ENCODE data around the gene KLK6. TPM values are rescaled to one million over a fixed set of nuclear protein-coding genes. Genes with fewer than 3 reads are reported as not detected.
A peak's percentile ranks its signal among the peaks of the same experiment; 100 is the strongest.

Gene KLK6
- total RNA-seq (not detected), total RNA-seq (0 reads per million in 2 donors)

- DNase-seq (no peak), ATAC-seq (no peak)
- Mint-ChIP-seq H3K27me3 (peaks cover 52% of the 10 kb centered on the region), H3K4me3 (no peak within 1 kb of the TSS), H3K27ac (no peak within 1 kb of the TSS), H3K36me3 (ENCODE audit: low read depth) (peaks cover 3% of the 10 kb centered on the region), H3K4me1 (peaks cover 2% of the 10 kb centered on the region)
- H3K9me3 ChIP-seq (ENCODE audit: control insufficient read depth, low read length, poor library complexity, severe bottlenecking), result no peaks in the 10 kb centered on the region
Observed at GRCh38 chr19:50969413-50969760, at the start of gene KLK6. Gene KLK6 (minus strand): TSS chr19:50969591. CDS start chr19:50968104, 1,487 bp downstream.

GRCh38 chr19:51018745-51019543 is 49.6 kb upstream of the KLK6 start:
- peak overlapping the region; percentile 81 for H3K4me3 Mint-ChIP-seq
- DNase-seq (no peak), ATAC-seq (no peak)
- no peaks in the 10 kb centered on the region for H3K9me3 ChIP-seq (ENCODE audit: control insufficient read depth, low read length, poor library complexity, severe bottlenecking)
- no peak overlapping the region for H3K27ac Mint-ChIP-seq
- peaks cover 71% of the 10 kb centered on the region for H3K27me3 Mint-ChIP-seq
- peaks cover 18% of the 10 kb centered on the region for H3K4me1 Mint-ChIP-seq
- peaks cover 13% of the 10 kb centered on the region for H3K36me3 Mint-ChIP-seq (ENCODE audit: low read depth)

- Mint-ChIP-seq H3K27ac (peak overlapping the region; percentile 32), H3K36me3 (ENCODE audit: low read depth) (peaks cover 13% of the 10 kb centered on the region), H3K4me3 (peak overlapping the region; percentile 57), H3K27me3 (peaks cover 72% of the 10 kb centered on the region), H3K4me1 (peaks cover 16% of the 10 kb centered on the region)
- no peak for ATAC-seq
- H3K9me3 ChIP-seq (ENCODE audit: control insufficient read depth, low read length, poor library complexity, severe bottlenecking), result no peaks in the 10 kb centered on the region
- DNase-seq, result peak in 1 of 3 donors; percentile 16
Observed at GRCh38 chr19:51016798-51017683, 47.6 kb upstream of the KLK6 start.

- no peak overlapping the region for H3K27ac Mint-ChIP-seq
- ATAC-seq, result no peak
- peaks cover 76% of the 10 kb centered on the region for H3K27me3 Mint-ChIP-seq
- H3K4me1 Mint-ChIP-seq, result peaks cover 16% of the 10 kb centered on the region
- no peaks in the 10 kb centered on the region for H3K9me3 ChIP-seq (ENCODE audit: control insufficient read depth, low read length, poor library complexity, severe bottlenecking)
- peaks cover 13% of the 10 kb centered on the region for H3K36me3 Mint-ChIP-seq (ENCODE audit: low read depth)
- H3K4me3 Mint-ChIP-seq, result no peak overlapping the region
- DNase-seq, result no peak
Observed at GRCh38 chr19:51015691-51016267, 46.4 kb upstream of the KLK6 start.

GRCh38 chr19:51014242-51014641 is 44.9 kb upstream of the KLK6 start:
- Mint-ChIP-seq H3K4me3 (no peak overlapping the region), H3K27ac (no peak overlapping the region), H3K27me3 (peaks cover 82% of the 10 kb centered on the region), H3K4me1 (peaks cover 12% of the 10 kb centered on the region), H3K36me3 (ENCODE audit: low read depth) (peaks cover 10% of the 10 kb centered on the region)
- DNase-seq, result no peak
- no peaks in the 10 kb centered on the region for H3K9me3 ChIP-seq (ENCODE audit: control insufficient read depth, low read length, poor library complexity, severe bottlenecking)
- ATAC-seq, result no peak

- Mint-ChIP-seq H3K4me3 (no peak overlapping the region), H3K27me3 (peaks cover 78% of the 10 kb centered on the region), H3K4me1 (peaks cover 5% of the 10 kb centered on the region), H3K27ac (no peak overlapping the region), H3K36me3 (ENCODE audit: low read depth) (peaks cover 8% of the 10 kb centered on the region)
- ATAC-seq, result no peak
- no peaks in the 10 kb centered on the region for H3K9me3 ChIP-seq (ENCODE audit: control insufficient read depth, low read length, poor library complexity, severe bottlenecking)
- DNase-seq, result no peak
Observed at GRCh38 chr19:51012661-51013190, 43.3 kb upstream of the KLK6 start.

- Mint-ChIP-seq H3K4me3 (no peak overlapping the region), H3K4me1 (peaks cover 2% of the 10 kb centered on the region), H3K36me3 (ENCODE audit: low read depth) (peaks cover 2% of the 10 kb centered on the region), H3K27me3 (peaks cover 75% of the 10 kb centered on the region), H3K27ac (no peak overlapping the region)
- DNase-seq (no peak), ATAC-seq (no peak)
- H3K9me3 ChIP-seq (ENCODE audit: control insufficient read depth, low read length, poor library complexity, severe bottlenecking), result no peaks in the 10 kb centered on the region
Observed at GRCh38 chr19:51010066-51010795, 40.8 kb upstream of the KLK6 start.

- DNase-seq (no peak), ATAC-seq (no peak)
- peaks cover 65% of the 10 kb centered on the region for H3K27me3 Mint-ChIP-seq
- H3K4me3 Mint-ChIP-seq, result no peak overlapping the region
- H3K4me1 Mint-ChIP-seq, result peaks cover 2% of the 10 kb centered on the region
- H3K27ac Mint-ChIP-seq, result no peak overlapping the region
- no peaks in the 10 kb centered on the region for H3K36me3 Mint-ChIP-seq (ENCODE audit: low read depth)
- no peaks in the 10 kb centered on the region for H3K9me3 ChIP-seq (ENCODE audit: control insufficient read depth, low read length, poor library complexity, severe bottlenecking)
Observed at GRCh38 chr19:51009061-51009891, 39.9 kb upstream of the KLK6 start.

- H3K36me3 Mint-ChIP-seq (ENCODE audit: low read depth), result no peaks in the 10 kb centered on the region
- H3K4me3 Mint-ChIP-seq, result no peak overlapping the region
- H3K9me3 ChIP-seq (ENCODE audit: control insufficient read depth, low read length, poor library complexity, severe bottlenecking), result no peaks in the 10 kb centered on the region
- H3K4me1 Mint-ChIP-seq, result peaks cover 2% of the 10 kb centered on the region
- DNase-seq, result no peak
- peaks cover 50% of the 10 kb centered on the region for H3K27me3 Mint-ChIP-seq
- H3K27ac Mint-ChIP-seq, result no peak overlapping the region
- ATAC-seq, result no peak
Observed at GRCh38 chr19:51007488-51007887, 38.1 kb upstream of the KLK6 start.

GRCh38 chr19:51006406-51006805 is 37.0 kb upstream of the KLK6 start:
- DNase-seq (no peak), ATAC-seq (no peak)
- Mint-ChIP-seq H3K36me3 (ENCODE audit: low read depth) (peaks cover 2% of the 10 kb centered on the region), H3K27me3 (peaks cover 57% of the 10 kb centered on the region), H3K4me3 (no peak overlapping the region), H3K27ac (no peak overlapping the region), H3K4me1 (peaks cover 2% of the 10 kb centered on the region)
- no peaks in the 10 kb centered on the region for H3K9me3 ChIP-seq (ENCODE audit: control insufficient read depth, low read length, poor library complexity, severe bottlenecking)

GRCh38 chr19:51005248-51005647 is 35.9 kb upstream of the KLK6 start:
- no peak for ATAC-seq
- DNase-seq, result no peak
- Mint-ChIP-seq H3K4me1 (peaks cover 2% of the 10 kb centered on the region), H3K36me3 (ENCODE audit: low read depth) (peaks cover 2% of the 10 kb centered on the region), H3K27ac (no peak overlapping the region), H3K27me3 (peaks cover 59% of the 10 kb centered on the region), H3K4me3 (no peak overlapping the region)
- H3K9me3 ChIP-seq (ENCODE audit: control insufficient read depth, low read length, poor library complexity, severe bottlenecking), result no peaks in the 10 kb centered on the region

- H3K27me3 Mint-ChIP-seq, result peaks cover 52% of the 10 kb centered on the region
- H3K4me3 Mint-ChIP-seq, result no peak overlapping the region
- H3K36me3 Mint-ChIP-seq (ENCODE audit: low read depth), result peaks cover 2% of the 10 kb centered on the region
- no peak for DNase-seq
- H3K4me1 Mint-ChIP-seq, result peaks cover 2% of the 10 kb centered on the region
- H3K9me3 ChIP-seq (ENCODE audit: control insufficient read depth, low read length, poor library complexity, severe bottlenecking), result no peaks in the 10 kb centered on the region
- H3K27ac Mint-ChIP-seq, result no peak overlapping the region
- ATAC-seq, result no peak
Observed at GRCh38 chr19:51003316-51003715, 33.9 kb upstream of the KLK6 start.

All from T-helper 17 cell (primary cell).